H1 (cell line): ENCODE data around the gene GRID1. TPM values are rescaled to one million over a fixed set of nuclear protein-coding genes. Genes with fewer than 3 reads are reported as not detected.

Source experiments
- CTCF ChIA-PET: fragments of 300-600 bp; sonication (Branson Sonifier 250); formaldehyde crosslinking; loops from one replicate; lab custom pipeline; 2021; ENCODE audit not compliant: partially characterized antibody; lab: Charles Lee
- POLR2A ChIA-PET: fragments of 300-600 bp; sonication (Branson Sonifier 250); formaldehyde crosslinking; loops from one replicate; lab custom pipeline; 2021; ENCODE audit warnings: inconsistent platforms; ENCODE audit not compliant: partially characterized antibody; lab: Charles Lee
- DNase-seq, 2 experiments: peaks; one replicate each; pipeline versions ENCODE4 v3.0.0 to v3.0.0-alpha.2; 2010 to 2022; ENCODE audit warnings: low spot score in 2 of 2, low read depth in 1 of 2, mixed read lengths in 1 of 2
- FAIRE-seq: peaks from 2 replicates; lab custom pipeline; 2011; peaks lifted over from hg19 to GRCh38; lab: Jason Lieb, UNC
- H2AFZ ChIP-seq: 2 replicates; pipeline ENCODE4 v1.8.1; 2012; ENCODE audit warnings: low read length, inconsistent platforms
- H2AK5ac ChIP-seq: 2 replicates; pipeline ENCODE4 v1.6.1; 2013; ENCODE audit warnings: low read depth, low read length
- H2BK120ac ChIP-seq: replicated peaks from 2 replicates; pipeline ENCODE3; 2013; ENCODE audit warnings: low read depth, low read length, inconsistent platforms
- H2BK12ac ChIP-seq: 2 replicates; pipeline ENCODE4 v1.6.1; 2013; ENCODE audit warnings: low read depth, low read length
- H2BK15ac ChIP-seq: 2 replicates; pipeline ENCODE4 v1.6.1; 2013; ENCODE audit warnings: low read length
- H2BK20ac ChIP-seq: 2 replicates; pipeline ENCODE4 v1.6.1; 2013; ENCODE audit warnings: low read length
- H2BK5ac ChIP-seq: 2 replicates; pipeline ENCODE4 v1.6.1; 2013; ENCODE audit warnings: low read depth, low read length
- H3K14ac ChIP-seq: 2 replicates; pipeline ENCODE4 v1.6.1; 2013; ENCODE audit warnings: inconsistent platforms; ENCODE audit not compliant: insufficient read length
- H3K18ac ChIP-seq: 2 replicates; pipeline ENCODE4 v1.6.1; 2013; ENCODE audit warnings: low read length; ENCODE audit errors: extremely low read depth
- H3K23ac ChIP-seq: 2 replicates; pipeline ENCODE4 v1.6.1; 2013; ENCODE audit warnings: inconsistent platforms; ENCODE audit not compliant: insufficient read length
- H3K23me2 ChIP-seq: 2 replicates; pipeline ENCODE4 v1.6.1; 2013; ENCODE audit warnings: low read depth, low read length
- H3K27ac ChIP-seq: 2 replicates; pipeline ENCODE4 v1.6.1; 2011; ENCODE audit warnings: low read depth, low read length, inconsistent platforms
- H3K27me3 ChIP-seq, 4 experiments: replicated peaks in 1 of 4; 1 replicate in 1 of 4; 2 replicates in 3 of 4; pipeline versions ENCODE4 v1.6.1 to v1.8.1; 2011 to 2013; ENCODE audit warnings: low read length in 3 of 4, mild to moderate bottlenecking in 3 of 4, inconsistent platforms in 2 of 4, mixed read lengths in 2 of 4, moderate library complexity in 1 of 4; ENCODE audit not compliant: control insufficient read depth in 3 of 4, insufficient read depth in 3 of 4; ENCODE audit errors: extremely low read depth in 1 of 4
- H3K36me3 ChIP-seq, 4 experiments: 2 replicates each; pipeline versions ENCODE4 v1.6.1 to v1.8.1; 2011 to 2013; ENCODE audit warnings: mild to moderate bottlenecking in 4 of 4, low read length in 3 of 4, moderate library complexity in 2 of 4, control low read depth in 1 of 4, inconsistent platforms in 1 of 4; ENCODE audit not compliant: insufficient read depth in 4 of 4, control insufficient read depth in 2 of 4
- H3K4ac ChIP-seq: replicated peaks from 2 replicates; pipeline ENCODE3; 2013; ENCODE audit warnings: low read length, low read depth, mixed read lengths, inconsistent platforms; ENCODE audit not compliant: insufficient read length
- H3K4me1 ChIP-seq, 4 experiments: replicated peaks in 1 of 4; 1 replicate in 1 of 4; 2 replicates in 3 of 4; pipeline versions ENCODE4 v1.6.1 to v1.8.1; 2011 to 2013; ENCODE audit warnings: low read length in 3 of 4, inconsistent platforms in 2 of 4, mixed read lengths in 1 of 4; ENCODE audit not compliant: insufficient read depth in 4 of 4, control insufficient read depth in 3 of 4
- H3K4me2 ChIP-seq, 2 experiments: 2 replicates each; pipeline versions ENCODE4 v1.6.1 to v1.8.1; 2011 to 2013; ENCODE audit warnings: low read depth in 2 of 2, low read length in 2 of 2, control low read depth in 1 of 2, inconsistent platforms in 1 of 2, mild to moderate bottlenecking in 1 of 2; ENCODE audit not compliant: insufficient read depth in 1 of 2
- H3K4me3 ChIP-seq, 4 experiments: fragments of 200-600, 300-600 bp in 1 of 4; sonication (generic), shearing (Covaris generic), sonication (Bioruptor Twin) in 1 of 4; 2 replicates each; pipeline versions ENCODE4 v1.5.1 to v1.8.1; 2011 to 2016; ENCODE audit warnings: low read length in 4 of 4, low read depth in 3 of 4, control low read depth in 2 of 4, inconsistent platforms in 2 of 4, mild to moderate bottlenecking in 2 of 4, mixed read lengths in 1 of 4, moderate library complexity in 1 of 4; ENCODE audit not compliant: insufficient read depth in 2 of 4; ENCODE audit errors: extremely low read depth in 1 of 4
- H3K56ac ChIP-seq: replicated peaks from 2 replicates; pipeline ENCODE3; 2013; ENCODE audit warnings: low read depth, mild to moderate bottlenecking, mixed read lengths, low read length, inconsistent platforms; ENCODE audit not compliant: insufficient read length
- H3K79me1 ChIP-seq: 2 replicates; pipeline ENCODE4 v1.6.1; 2013; ENCODE audit warnings: low read depth, low read length, control low read depth
- H3K79me2 ChIP-seq, 2 experiments: 2 replicates each; pipeline versions ENCODE4 v1.6.1 to v1.8.1; 2012 to 2013; ENCODE audit warnings: low read length in 2 of 2, mild to moderate bottlenecking in 2 of 2, inconsistent platforms in 1 of 2; ENCODE audit not compliant: insufficient read depth in 2 of 2, control insufficient read depth in 1 of 2
- H3K9ac ChIP-seq, 4 experiments: replicated peaks in 1 of 4; 1 replicate in 1 of 4; 2 replicates in 3 of 4; pipeline versions ENCODE4 v1.6.1 to v1.8.1; 2011 to 2013; ENCODE audit warnings: low read depth in 3 of 4, low read length in 3 of 4, control low read depth in 2 of 4, mild to moderate bottlenecking in 2 of 4, moderate library complexity in 2 of 4, inconsistent platforms in 1 of 4; ENCODE audit errors: extremely low read depth in 1 of 4
- H3K9me3 ChIP-seq, 2 experiments: 2 replicates each; pipeline versions ENCODE4 v1.6.1 to v1.8.1; 2012 to 2013; ENCODE audit warnings: mild to moderate bottlenecking in 2 of 2, moderate library complexity in 2 of 2, control low read depth in 1 of 2, inconsistent platforms in 1 of 2, low read depth in 1 of 2, low read length in 1 of 2, mixed read lengths in 1 of 2; ENCODE audit not compliant: insufficient read depth in 2 of 2
- H4K20me1 ChIP-seq, 2 experiments: replicated peaks in 1 of 2; 2 replicates each; pipeline versions ENCODE3 to v1.8.1; 2011 to 2013; ENCODE audit warnings: inconsistent platforms in 2 of 2, low read length in 2 of 2, mild to moderate bottlenecking in 1 of 2; ENCODE audit not compliant: insufficient read depth in 2 of 2, control insufficient read depth in 1 of 2
- H4K5ac ChIP-seq: 2 replicates; pipeline ENCODE4 v1.6.1; 2013; ENCODE audit warnings: low read length, low read depth, mixed read lengths, inconsistent platforms; ENCODE audit not compliant: insufficient read length
- H4K8ac ChIP-seq: 2 replicates; pipeline ENCODE4 v1.8.0; 2013; ENCODE audit warnings: mild to moderate bottlenecking, moderate library complexity, low read length, inconsistent platforms; ENCODE audit not compliant: insufficient read depth; ENCODE audit errors: extremely low read depth
- H4K91ac ChIP-seq: replicated peaks from 2 replicates; pipeline ENCODE3; 2013; ENCODE audit warnings: low read length, mixed read lengths, inconsistent platforms; ENCODE audit not compliant: insufficient read length
- ASH2L ChIP-seq: fragments of 200-600, 300-600 bp; sonication (generic); IDR thresholded peaks from one replicate; pipeline ENCODE4 v1.7.1; 2017; ENCODE audit warnings: low read length
- BCL11A ChIP-seq, 2 experiments: IDR thresholded peaks; one replicate each; pipeline ENCODE4 v1.6.1; 2011; ENCODE audit warnings: low read depth in 2 of 2, low read length in 2 of 2, mild to moderate bottlenecking in 2 of 2
- CTBP2 ChIP-seq: IDR thresholded peaks from 2 replicates; pipeline ENCODE4 v1.7.0; 2011; ENCODE audit warnings: borderline replicate concordance, mild to moderate bottlenecking, moderate library complexity, mixed read lengths, low read length; ENCODE audit not compliant: insufficient read depth, insufficient read length
- EZH2 ChIP-seq: fragments of 200-600 bp; sonication (generic); IDR thresholded peaks from 2 replicates; pipeline ENCODE4 v1.7.1; 2012; ENCODE audit warnings: low read depth, mild to moderate bottlenecking, moderate library complexity, low read length, inconsistent platforms; ENCODE audit not compliant: severe bottlenecking
- JUN ChIP-seq: IDR thresholded peaks from 2 replicates; pipeline ENCODE4 v1.6.1; 2011; ENCODE audit warnings: low read depth, mild to moderate bottlenecking, improper control_type of control experiment, low read length
- JUND ChIP-seq: IDR thresholded peaks from 2 replicates; pipeline ENCODE4 v1.6.1; 2011; ENCODE audit warnings: mild to moderate bottlenecking, improper control_type of control experiment, low read length
- KDM4A ChIP-seq: IDR thresholded peaks from one replicate; pipeline ENCODE4 v1.7.1; 2012; ENCODE audit warnings: low read depth, mild to moderate bottlenecking, moderate library complexity, low read length, inconsistent platforms; ENCODE audit not compliant: severe bottlenecking
- MAFK ChIP-seq: IDR thresholded peaks from 2 replicates; pipeline ENCODE4 v1.6.1; 2012; ENCODE audit warnings: low read depth, mild to moderate bottlenecking, improper control_type of control experiment, low read length
- TEAD4 ChIP-seq: IDR thresholded peaks from 2 replicates; pipeline ENCODE4 v1.6.1; 2012; ENCODE audit warnings: low read depth, low read length, inconsistent platforms, mixed read lengths
- WGBS, 2 experiments: shearing (Covaris generic) in 1 of 2; methylation state at CpG; one replicate each; pipeline versions ENCODE4 v1.1.6 to v1.1.7; 2013 to 2015; ENCODE audit warnings: low lambda C conversion rate in 2 of 2, mixed read lengths in 2 of 2, inconsistent platforms in 1 of 2, low coverage in 1 of 2, missing lambda C conversion rate in 1 of 2; ENCODE audit not compliant: insufficient replicate concordance in 2 of 2, insufficient coverage in 1 of 2, insufficient read length in 1 of 2; ENCODE audit errors: extremely low coverage in 1 of 2, missing lambda C conversion rate in 1 of 2; 5-methylcytosine and 5-hydroxymethylcytosine counted together
- polyA plus RNA-seq, 7 experiments: library from polyadenylated mRNA; depleted of rRNA in 3 of 7; stranded (reverse) in 5 of 7; unstranded in 2 of 7; fragments of >200 nt in 5 of 7; fragments of 200-250 nt in 2 of 7; gene quantifications; 1 replicate in 5 of 7; 2 replicates in 1 of 7; 4 replicates in 1 of 7; pipeline versions ENCODE4 v1.2.1 to v1.2.3, GENCODE V29; 2011 to 2013; ENCODE audit warnings: missing spikeins in 2 of 7, mixed read lengths in 2 of 7
- total RNA-seq: library from RNA; stranded (reverse); fragmentation: NEBNext Ultra II Directional; extraction: Animal tissue kit (Norgen Biotek cat#: 25700); gene quantifications from 2 replicates; pipeline ENCODE4 v1.2.1, GENCODE V29; 2021

Gene GRID1
- total and polyA plus RNA-seq, 2 of the 8 experiments (the other 6 are each of a cell fraction or from before 2014, with no cell fraction given), result 0.22 to 0.30 TPM

GRCh38 chr10:85858776-85859515 is 507.6 kb downstream of the GRID1 start:
- Histone ChIP-seq H2BK15ac (no peak overlapping the region), H3K4me3 (no peak overlapping the region), H2BK120ac (no peak overlapping the region), H3K4me2 (no peak overlapping the region), H2AFZ (no peak overlapping the region), H2BK20ac (no peak overlapping the region), H3K9me3 (no peaks in the 10 kb centered on the region), H4K8ac (no peak overlapping the region), H3K18ac (no peak overlapping the region), H3K36me3 (no peaks in the 10 kb centered on the region), H3K79me2 (no peaks in the 10 kb centered on the region), H3K14ac (no peak overlapping the region), H3K9ac (no peak overlapping the region), H4K91ac (no peak overlapping the region), H4K5ac (no peak overlapping the region), H3K27ac (no peak overlapping the region), H3K4ac (no peak overlapping the region), H3K4me1 (no peaks in the 10 kb centered on the region), H2BK5ac (no peak overlapping the region), H3K23ac (no peak overlapping the region), H3K23me2 (peaks cover 2% of the 10 kb centered on the region; the same call in 1 of the 2 replicates), H3K27me3 (no peaks in the 10 kb centered on the region; a peak in 1 of 7 replicates), H4K20me1 (peaks cover 0 to 1% of the 10 kb centered on the region in 2 experiments), H3K56ac (no peak overlapping the region), H2AK5ac (no peak overlapping the region), H3K79me1 (no peaks in the 10 kb centered on the region), H2BK12ac (no peak overlapping the region)
- TF ChIP-seq ASH2L, result no peak
- TF ChIP-seq JUND, result no peak
- TF ChIP-seq CTBP2, result no peak
- no peak for TF ChIP-seq EZH2
- TF ChIP-seq JUN, result no peak
- no peak for TF ChIP-seq KDM4A
- no peak for TF ChIP-seq MAFK
- no peak for TF ChIP-seq TEAD4
- TF ChIP-seq BCL11A (IDR thresholded peaks at IDR 0.05; ENCODE audit: low read depth in 2 of 2, low read length in 2 of 2), result no peak
- ChIA-PET POLR2A (no interaction called here), CTCF (interaction anchor here (0.9 kb wide), 1 partner anchor 12 kb away, joined by 4 read pairs; no protein-coding TSS in a partner anchor)
- FAIRE-seq (no peak), DNase-seq (no peak)
- 84 to 100% methylated on average over 1 to 3 of the region's 3 CpGs for WGBS, 2 experiments
